Keratinocyte (primary cell): ENCODE measurements around the gene UCN2. TPM values are rescaled to one million over a fixed set of nuclear protein-coding genes. Genes with fewer than 3 reads are reported as not detected.

Source experiments
- DNase-seq: peaks from one replicate; pipeline ENCODE4 v3.0.0-alpha.2; 2011; ENCODE audit warnings: low read depth, missing footprints, low spot score
- FAIRE-seq: peaks from 2 replicates; lab custom pipeline; 2011; peaks lifted over from hg19 to GRCh38; lab: Jason Lieb, UNC
- H2AFZ ChIP-seq: 2 replicates; pipeline ENCODE4 v1.6.0; 2012; ENCODE audit warnings: low read length, control low read depth, inconsistent platforms; ENCODE audit not compliant: control insufficient read depth
- H3K27ac ChIP-seq: 2 replicates; pipeline ENCODE4 v1.5.1; 2011; ENCODE audit warnings: low read length; ENCODE audit not compliant: control insufficient read depth, insufficient read depth
- H3K27me3 ChIP-seq: 3 replicates; pipeline ENCODE4 v1.6.0; 2011; ENCODE audit warnings: low read length; ENCODE audit not compliant: control insufficient read depth, insufficient read depth; ENCODE audit errors: extremely low read depth
- H3K36me3 ChIP-seq, 2 experiments: 2 replicates in 1 of 2; 3 replicates in 1 of 2; pipeline ENCODE4 v1.5.1; 2011; ENCODE audit warnings: low read length in 2 of 2, mild to moderate bottlenecking in 1 of 2; ENCODE audit not compliant: control insufficient read depth in 2 of 2, insufficient read depth in 2 of 2; ENCODE audit errors: extremely low read depth in 1 of 2
- H3K4me1 ChIP-seq: 3 replicates; pipeline ENCODE4 v1.5.1; 2011; ENCODE audit warnings: low read length; ENCODE audit not compliant: control insufficient read depth, insufficient read depth; ENCODE audit errors: extremely low read depth
- H3K4me2 ChIP-seq: 3 replicates; pipeline ENCODE4 v1.6.0; 2011; ENCODE audit warnings: low read depth, low read length; ENCODE audit not compliant: control insufficient read depth, insufficient read depth; ENCODE audit errors: extremely low read depth
- H3K4me3 ChIP-seq, 3 experiments: fragments of 200-600 bp in 1 of 3; sonication (generic) in 1 of 3; 2 replicates in 2 of 3; 3 replicates in 1 of 3; pipeline ENCODE4 v1.5.1; 2011 to 2016; ENCODE audit warnings: low read length in 3 of 3, mild to moderate bottlenecking in 3 of 3, control low read depth in 2 of 3, inconsistent platforms in 1 of 3, low read depth in 1 of 3, mixed read lengths in 1 of 3, mixed run types in 1 of 3, moderate library complexity in 1 of 3; ENCODE audit not compliant: control insufficient read depth in 2 of 3, insufficient read depth in 2 of 3; ENCODE audit errors: extremely low read depth in 1 of 3
- H3K79me2 ChIP-seq: 2 replicates; pipeline ENCODE4 v1.6.0; 2012; ENCODE audit warnings: low read length; ENCODE audit not compliant: control insufficient read depth, insufficient read depth
- H3K9ac ChIP-seq: 3 replicates; pipeline ENCODE4 v1.6.0; 2011; ENCODE audit warnings: low read length; ENCODE audit not compliant: control insufficient read depth, insufficient read depth; ENCODE audit errors: extremely low read depth
- H3K9me1 ChIP-seq: 3 replicates; pipeline ENCODE4 v1.6.0; 2011; ENCODE audit warnings: low read length; ENCODE audit not compliant: control insufficient read depth, insufficient read depth; ENCODE audit errors: extremely low read depth
- H3K9me3 ChIP-seq: 2 replicates; pipeline ENCODE4 v1.5.1; 2012; ENCODE audit warnings: low read depth, low read length; ENCODE audit not compliant: control insufficient read depth
- H4K20me1 ChIP-seq: 3 replicates; pipeline ENCODE4 v1.6.0; 2011; ENCODE audit warnings: low read length; ENCODE audit not compliant: control insufficient read depth, insufficient read depth; ENCODE audit errors: extremely low read depth
- CTCF ChIP-seq, 3 experiments: IDR thresholded peaks in 1 of 3; conservative IDR thresholded peaks in 1 of 3; optimal IDR thresholded peaks in 1 of 3; 2 replicates in 2 of 3; 3 replicates in 1 of 3; pipeline versions ENCODE3 to v1.5.1; 2011; ENCODE audit warnings: low read length in 3 of 3, mild to moderate bottlenecking in 3 of 3, moderate library complexity in 2 of 3, control low read depth in 1 of 3, inconsistent platforms in 1 of 3; ENCODE audit not compliant: insufficient read depth in 2 of 3; ENCODE audit errors: extremely low read depth in 1 of 3
- EZH2 ChIP-seq: IDR thresholded peaks from one replicate; pipeline ENCODE4 v1.6.1; 2012; ENCODE audit warnings: inconsistent platforms, mild to moderate bottlenecking, low read length, moderate library complexity
- dilution Hi-C: fragments of 300-500 bp; cut with MboI; formaldehyde crosslinking; loops from one replicate; pipeline ENCODE4 v1.7.0; 2020; ENCODE audit warnings: low sequenced_read_pairs; ENCODE audit not compliant: extremely low pct_ligation_motif_present
- polyA plus RNA-seq, 5 experiments: library from polyadenylated mRNA; depleted of rRNA in 3 of 5; stranded (reverse) in 3 of 5; stranded (forward) in 1 of 5; unstranded in 1 of 5; fragments of >200 nt; gene quantifications; 1 replicate in 1 of 5; 2 replicates in 3 of 5; 3 replicates in 1 of 5; pipeline versions ENCODE4 v1.2.1 to v1.2.3, GENCODE V29; 2011 to 2012; ENCODE audit warnings: missing spikeins in 2 of 5, low read depth in 1 of 5, low replicate concordance in 1 of 5

UCN2 gene
- polyA plus RNA-seq, 1 donor (not counting 4 experiments of a cell fraction or from before 2014, with no cell fraction given) = 5.7 TPM

GRCh38 chr3:48601622-48601994 is 38.0 kb upstream of the UCN2 start:
- Histone ChIP-seq H4K20me1 (no peaks in the 10 kb centered on the region), H2AFZ (no peak overlapping the region), H3K9ac (no peak overlapping the region), H3K4me2 (no peak overlapping the region), H3K79me2 (peaks cover 7% of the 10 kb centered on the region), H3K9me1 (peaks cover 2% of the 10 kb centered on the region), H3K4me1 (peaks cover 43% of the 10 kb centered on the region), H3K36me3 (peaks cover 52 to 66% of the 10 kb centered on the region in 2 experiments), H3K27ac (no peak overlapping the region), H3K9me3 (no peaks in the 10 kb centered on the region), H3K4me3 (no peak overlapping the region), H3K27me3 (no peaks in the 10 kb centered on the region)
- DNase-seq = no peak
- FAIRE-seq = no peak
- dilution Hi-C loops = no loop called here
- no peak for TF ChIP-seq CTCF (optimal IDR thresholded peaks at IDR 0.05 in 1 of 3, IDR thresholded peaks at IDR 0.05 in 1 of 3, conservative IDR thresholded peaks at IDR 0.05 in 1 of 3; ENCODE audit: extremely low read depth in 1 of 3, insufficient read depth in 2 of 3, low read length in 3 of 3)

GRCh38 chr3:48600711-48601621 is 37.4 kb upstream of the UCN2 start:
- dilution Hi-C loops = no loop called here

More at GRCh38 chr3:48600711-48601621, 37.4 kb upstream of the UCN2 start:
- no peaks in the 10 kb centered on the region for H4K20me1 ChIP-seq
- H3K4me3 ChIP-seq = no peak overlapping the region
- H3K9me3 ChIP-seq = no peaks in the 10 kb centered on the region
- peaks cover 52 to 62% of the 10 kb centered on the region in 2 experiments for H3K36me3 ChIP-seq
- H2AFZ ChIP-seq = no peak overlapping the region
- TF ChIP-seq CTCF (optimal IDR thresholded peaks at IDR 0.05 in 1 of 3, IDR thresholded peaks at IDR 0.05 in 1 of 3, conservative IDR thresholded peaks at IDR 0.05 in 1 of 3; ENCODE audit: extremely low read depth in 1 of 3, insufficient read depth in 2 of 3, low read length in 3 of 3) = no peak
- no peak for TF ChIP-seq EZH2
- H3K4me2 ChIP-seq = no peak overlapping the region
- peaks cover 49% of the 10 kb centered on the region for H3K4me1 ChIP-seq
- FAIRE-seq = no peak
- H3K79me2 ChIP-seq = peaks cover 7% of the 10 kb centered on the region
- H3K9ac ChIP-seq = no peak overlapping the region
- no peak overlapping the region for H3K27ac ChIP-seq
- DNase-seq = no peak
- H3K9me1 ChIP-seq = peaks cover 2% of the 10 kb centered on the region
- no peaks in the 10 kb centered on the region for H3K27me3 ChIP-seq
